Choroid plexus epithelial cell (primary cell): Measurements from ENCODE around the gene MSX1.

ENCODE experiments used
- DNase-seq: peaks from one replicate; pipeline ENCODE4 v3.0.0-alpha.2; 2010; ENCODE audit warnings: low read depth
- H3K4me3 ChIP-seq: 2 replicates; pipeline ENCODE4 v1.5.1; 2011; ENCODE audit warnings: low read depth, mild to moderate bottlenecking, control low read depth, low read length, moderate library complexity
- TF ChIP-seq, protein P1 (sequence below): conservative IDR thresholded peaks from 2 replicates; pipeline ENCODE4 v1.5.1; 2011; ENCODE audit warnings: low read depth, mild to moderate bottlenecking, control low read depth, inconsistent platforms, low read length, moderate library complexity

MSX1 gene

DNA sequence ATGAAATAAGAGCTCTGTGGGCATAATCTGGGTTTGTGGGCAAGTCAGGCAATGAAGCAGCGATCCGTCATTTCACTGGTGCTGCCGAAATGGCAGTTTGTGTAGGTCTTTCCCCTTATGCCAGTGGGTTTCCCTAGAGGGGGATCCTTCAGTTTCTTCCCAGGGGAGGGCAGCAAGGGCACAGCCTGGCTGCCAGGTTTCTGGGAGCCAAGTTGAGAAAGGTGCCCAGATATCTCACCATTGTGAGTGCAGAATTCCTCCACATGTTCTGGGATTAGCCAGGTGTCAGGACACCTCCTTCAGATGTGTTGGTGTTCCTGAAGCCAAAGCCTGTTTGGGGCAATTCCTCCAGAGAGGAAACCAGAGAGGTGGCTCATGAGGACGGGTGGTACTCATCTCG, 28.0 kb downstream of the MSX1 start:
- no peak for DNase-seq
- H3K4me3 ChIP-seq: no peak overlapping the region
- TF ChIP-seq, protein P1, sequence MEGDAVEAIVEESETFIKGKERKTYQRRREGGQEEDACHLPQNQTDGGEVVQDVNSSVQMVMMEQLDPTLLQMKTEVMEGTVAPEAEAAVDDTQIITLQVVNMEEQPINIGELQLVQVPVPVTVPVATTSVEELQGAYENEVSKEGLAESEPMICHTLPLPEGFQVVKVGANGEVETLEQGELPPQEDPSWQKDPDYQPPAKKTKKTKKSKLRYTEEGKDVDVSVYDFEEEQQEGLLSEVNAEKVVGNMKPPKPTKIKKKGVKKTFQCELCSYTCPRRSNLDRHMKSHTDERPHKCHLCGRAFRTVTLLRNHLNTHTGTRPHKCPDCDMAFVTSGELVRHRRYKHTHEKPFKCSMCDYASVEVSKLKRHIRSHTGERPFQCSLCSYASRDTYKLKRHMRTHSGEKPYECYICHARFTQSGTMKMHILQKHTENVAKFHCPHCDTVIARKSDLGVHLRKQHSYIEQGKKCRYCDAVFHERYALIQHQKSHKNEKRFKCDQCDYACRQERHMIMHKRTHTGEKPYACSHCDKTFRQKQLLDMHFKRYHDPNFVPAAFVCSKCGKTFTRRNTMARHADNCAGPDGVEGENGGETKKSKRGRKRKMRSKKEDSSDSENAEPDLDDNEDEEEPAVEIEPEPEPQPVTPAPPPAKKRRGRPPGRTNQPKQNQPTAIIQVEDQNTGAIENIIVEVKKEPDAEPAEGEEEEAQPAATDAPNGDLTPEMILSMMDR: no peak

DNA sequence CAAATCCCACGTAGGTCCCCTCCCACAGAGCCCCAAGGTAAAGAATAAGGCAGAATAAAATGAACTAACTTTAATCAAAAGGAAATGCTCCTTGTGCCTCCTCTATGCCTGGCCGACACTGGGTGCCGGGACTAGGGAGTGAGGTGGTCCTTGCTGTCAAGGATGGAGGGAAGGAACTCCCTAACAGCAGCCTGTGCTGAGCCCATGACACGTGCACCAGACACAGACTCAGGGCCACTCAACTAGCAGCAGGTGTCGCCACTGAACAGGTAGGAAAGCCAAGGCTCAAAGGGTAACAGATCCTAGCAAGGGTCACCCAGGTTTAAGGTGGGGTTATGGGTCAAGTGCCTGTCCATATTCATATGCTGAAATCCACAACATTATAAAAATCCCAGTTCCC, 29.2 kb downstream of the MSX1 start:
- DNase-seq: no peak

DNA sequence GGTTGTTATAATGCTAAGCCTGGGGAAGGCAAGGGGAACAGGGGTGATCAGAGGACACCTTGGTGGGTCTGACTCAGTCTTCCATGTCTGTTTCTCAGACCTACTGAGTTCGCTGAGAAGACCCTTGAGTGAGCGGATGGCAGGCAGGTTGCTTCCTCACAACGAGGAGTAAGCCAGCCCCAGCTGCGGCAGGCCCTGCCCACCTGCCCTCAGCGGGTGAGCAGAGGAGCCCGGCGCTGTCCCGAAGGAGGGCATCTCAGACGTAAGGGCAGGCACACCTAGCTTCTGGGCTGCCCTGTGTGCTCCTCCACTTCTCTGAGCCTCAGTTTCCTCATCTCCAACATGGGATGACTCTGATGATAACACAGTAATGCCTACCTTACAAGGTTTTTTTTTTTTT, 30.3 kb downstream of the MSX1 start:
- H3K4me3 ChIP-seq: no peak overlapping the region
- TF ChIP-seq, protein P1: no peak
- no peak for DNase-seq

More for the DNA sequence above, 29.2 kb downstream of the MSX1 start:
- H3K4me3 ChIP-seq: no peak overlapping the region
- TF ChIP-seq, protein P1: no peak

DNA sequence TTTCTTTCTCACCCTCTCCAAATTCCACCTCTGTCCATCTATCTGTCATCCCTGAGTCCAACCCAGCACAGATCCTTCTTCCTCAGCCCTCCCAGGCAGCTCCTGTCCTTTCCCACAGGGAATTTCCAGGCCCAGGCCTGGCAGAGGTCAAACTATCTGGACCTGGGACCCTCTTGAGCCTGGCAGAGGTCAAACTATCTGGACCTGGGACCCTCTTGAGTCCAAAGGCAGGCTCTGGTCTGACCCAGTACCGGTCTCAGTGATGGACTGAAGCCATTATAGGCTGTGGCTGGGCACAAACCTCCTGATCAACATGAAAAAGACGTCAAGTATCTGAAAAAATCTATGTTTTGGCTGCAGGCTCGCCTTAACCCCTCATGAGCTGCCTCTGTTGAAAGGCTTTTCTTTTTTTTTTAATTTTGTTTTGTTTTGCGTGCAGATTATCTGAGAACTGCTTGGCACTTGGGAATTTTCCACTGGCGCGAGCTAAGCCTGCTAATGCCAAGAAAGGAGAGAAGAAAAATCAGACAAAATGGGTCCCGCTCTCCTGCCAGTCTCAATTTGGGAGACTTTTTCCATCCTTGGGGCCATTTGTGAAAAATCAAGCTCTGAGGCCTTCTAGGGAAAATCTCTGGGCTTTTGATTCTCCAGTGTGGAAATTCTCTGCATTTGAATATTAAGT, 31.2 kb downstream of the MSX1 start:
- DNase-seq: no peak
- no peak overlapping the region for H3K4me3 ChIP-seq
- TF ChIP-seq, protein P1: no peak

DNA sequence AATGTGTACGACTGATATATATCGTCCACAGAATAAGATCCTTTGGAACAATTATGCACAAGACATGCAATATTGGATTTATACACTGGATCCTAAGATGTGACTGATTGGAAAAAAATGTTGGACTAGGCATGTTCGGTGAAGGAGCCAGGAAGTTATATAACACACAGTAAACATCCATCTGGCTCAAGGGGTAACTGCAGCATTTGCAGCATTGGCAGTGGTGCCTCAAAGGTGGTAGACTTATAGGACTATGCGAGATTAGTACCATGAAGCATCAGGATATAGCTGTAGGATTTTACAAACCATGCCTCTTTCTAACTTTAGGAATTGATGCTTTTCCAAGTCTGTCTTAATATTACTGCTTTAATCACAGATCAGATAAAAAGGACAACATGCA, 34.3 kb downstream of the MSX1 start:
- TF ChIP-seq, protein P1: no peak
- no peak for DNase-seq
- no peak overlapping the region for H3K4me3 ChIP-seq

DNA sequence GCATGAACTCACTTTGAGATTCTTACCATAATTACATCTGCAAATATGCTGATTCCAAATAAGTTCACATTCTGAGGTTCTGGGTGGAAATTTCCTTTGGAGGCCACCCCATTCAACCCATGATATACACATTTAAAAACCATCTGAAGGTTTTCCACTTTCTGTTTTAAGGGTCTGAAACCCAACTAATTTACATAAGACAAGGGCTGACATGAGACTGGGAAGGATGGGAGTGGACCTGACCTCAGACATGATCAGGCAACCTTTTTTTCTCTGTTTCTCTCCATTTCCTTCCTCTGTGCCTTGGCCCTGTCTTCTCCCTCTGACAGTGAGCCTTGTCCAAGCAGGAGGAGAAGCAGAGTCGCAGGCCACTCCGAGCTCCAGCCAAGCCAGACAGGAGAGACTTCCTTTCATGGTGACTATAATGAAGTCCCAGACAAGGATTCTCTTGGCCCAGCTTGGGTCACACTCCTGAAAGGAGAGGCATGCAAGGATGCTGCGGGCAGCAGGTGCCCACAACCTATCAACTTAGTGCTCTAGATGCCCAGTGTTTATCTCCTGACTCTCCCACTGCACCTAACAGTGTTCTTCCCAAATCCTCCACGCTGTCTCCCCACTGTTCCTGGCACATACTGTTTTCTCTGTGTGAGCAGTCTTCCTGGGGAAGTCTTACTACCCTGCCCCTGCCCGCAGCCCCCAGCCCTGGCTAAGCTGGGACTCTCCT, 39.9 kb downstream of the MSX1 start:
- H3K4me3 ChIP-seq: no peak overlapping the region
- TF ChIP-seq, protein P1: no peak
- DNase-seq: no peak

DNA sequence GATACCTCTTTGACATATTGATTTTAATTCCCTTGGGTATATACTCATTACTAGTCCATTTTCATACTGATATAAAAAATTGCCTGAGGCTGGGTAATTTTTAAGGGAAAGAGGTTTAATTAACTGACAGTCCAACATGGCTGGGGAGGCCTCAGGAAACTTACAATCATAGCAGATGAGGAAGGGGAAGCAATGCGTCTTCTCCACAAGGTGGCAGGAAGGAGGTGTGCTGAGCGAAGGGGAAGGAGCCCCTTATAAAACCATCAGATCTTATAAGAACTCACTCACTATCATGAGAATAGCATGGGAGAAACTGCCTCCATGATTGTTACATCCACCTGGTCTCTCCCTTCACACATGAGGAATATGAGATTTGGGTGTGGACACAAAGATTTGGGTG, 42.4 kb downstream of the MSX1 start:
- no peak overlapping the region for H3K4me3 ChIP-seq
- TF ChIP-seq, protein P1: peak; percentile 12
- no peak for DNase-seq
